Measurements from ENCODE around the gene CTTNBP2. TPM values are rescaled to one million over a fixed set of nuclear protein-coding genes. Genes with fewer than 3 reads are reported as not detected.

Gene CTTNBP2
- total RNA-seq, 1 donor from 2014 or later: 9.5 TPM

DNA sequence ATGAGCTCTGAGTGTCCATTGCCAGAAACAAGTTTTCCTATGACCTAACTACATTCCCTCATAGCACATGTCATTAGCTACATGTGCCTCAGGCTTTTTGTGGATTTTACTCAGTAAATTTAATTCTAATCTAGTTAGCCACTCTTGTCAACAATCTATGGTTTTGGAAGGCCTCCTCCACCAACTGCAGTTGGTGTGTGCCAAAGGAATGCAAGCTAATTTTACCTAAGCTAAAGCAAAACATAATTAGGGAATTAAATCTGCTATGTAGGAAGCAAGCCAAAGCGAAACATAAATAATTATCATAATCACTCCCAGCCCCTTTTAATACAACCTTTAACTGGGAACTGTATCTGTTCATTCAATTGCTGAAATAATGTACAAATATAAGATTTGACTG is 3.5 kb upstream of the CTTNBP2 start:
- TF ChIP-seq, protein P1, sequence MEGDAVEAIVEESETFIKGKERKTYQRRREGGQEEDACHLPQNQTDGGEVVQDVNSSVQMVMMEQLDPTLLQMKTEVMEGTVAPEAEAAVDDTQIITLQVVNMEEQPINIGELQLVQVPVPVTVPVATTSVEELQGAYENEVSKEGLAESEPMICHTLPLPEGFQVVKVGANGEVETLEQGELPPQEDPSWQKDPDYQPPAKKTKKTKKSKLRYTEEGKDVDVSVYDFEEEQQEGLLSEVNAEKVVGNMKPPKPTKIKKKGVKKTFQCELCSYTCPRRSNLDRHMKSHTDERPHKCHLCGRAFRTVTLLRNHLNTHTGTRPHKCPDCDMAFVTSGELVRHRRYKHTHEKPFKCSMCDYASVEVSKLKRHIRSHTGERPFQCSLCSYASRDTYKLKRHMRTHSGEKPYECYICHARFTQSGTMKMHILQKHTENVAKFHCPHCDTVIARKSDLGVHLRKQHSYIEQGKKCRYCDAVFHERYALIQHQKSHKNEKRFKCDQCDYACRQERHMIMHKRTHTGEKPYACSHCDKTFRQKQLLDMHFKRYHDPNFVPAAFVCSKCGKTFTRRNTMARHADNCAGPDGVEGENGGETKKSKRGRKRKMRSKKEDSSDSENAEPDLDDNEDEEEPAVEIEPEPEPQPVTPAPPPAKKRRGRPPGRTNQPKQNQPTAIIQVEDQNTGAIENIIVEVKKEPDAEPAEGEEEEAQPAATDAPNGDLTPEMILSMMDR (IDR thresholded peaks at IDR 0.05; ENCODE audit: unreplicated experiment): no peak
- Mint-ChIP-seq H3K27ac (no peak overlapping the region), H3K9me3 (ENCODE audit: low read depth) (no peaks in the 10 kb centered on the region), H3K4me3 (ENCODE audit: low read depth) (no peak overlapping the region), H3K27me3 (peaks cover 23% of the 10 kb centered on the region), H3K4me1 (ENCODE audit: low read depth) (peaks cover 16% of the 10 kb centered on the region), H3K36me3 (ENCODE audit: insufficient read depth) (no peaks in the 10 kb centered on the region)
- no peak for DNase-seq (ENCODE audit: low spot score, unreplicated experiment)

DNA sequence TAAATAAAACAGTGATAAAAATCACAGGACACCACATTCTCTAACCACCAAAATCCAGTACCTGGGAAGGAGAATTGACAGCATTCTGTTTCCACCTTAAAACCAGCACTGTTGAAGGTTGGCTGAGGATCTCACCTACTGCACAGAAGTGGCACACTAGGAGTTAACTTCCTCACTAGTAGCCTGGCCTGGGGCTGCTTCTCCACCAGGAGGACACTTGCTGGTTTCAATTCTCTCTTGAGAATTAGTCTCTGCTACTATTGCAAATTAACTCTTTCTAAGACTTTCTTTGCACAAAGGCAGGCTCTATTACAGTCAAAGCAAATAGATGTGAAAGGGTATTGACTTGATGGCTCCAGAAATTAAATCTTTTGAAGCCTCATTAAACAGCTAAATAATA is 2.3 kb upstream of the CTTNBP2 start:
- H3K9me3 Mint-ChIP-seq (ENCODE audit: low read depth): no peaks in the 10 kb centered on the region
- peak overlapping the region; percentile 9 for H3K4me3 Mint-ChIP-seq (ENCODE audit: low read depth)
- peaks cover 30% of the 10 kb centered on the region for H3K27me3 Mint-ChIP-seq
- H3K27ac Mint-ChIP-seq: no peak overlapping the region
- no peaks in the 10 kb centered on the region for H3K36me3 Mint-ChIP-seq (ENCODE audit: insufficient read depth)
- H3K4me1 Mint-ChIP-seq (ENCODE audit: low read depth): peaks cover 16% of the 10 kb centered on the region
- peak; percentile 21 for DNase-seq (ENCODE audit: low spot score, unreplicated experiment)
- TF ChIP-seq, protein P1 (IDR thresholded peaks at IDR 0.05; ENCODE audit: unreplicated experiment): peak; percentile 56

DNA sequence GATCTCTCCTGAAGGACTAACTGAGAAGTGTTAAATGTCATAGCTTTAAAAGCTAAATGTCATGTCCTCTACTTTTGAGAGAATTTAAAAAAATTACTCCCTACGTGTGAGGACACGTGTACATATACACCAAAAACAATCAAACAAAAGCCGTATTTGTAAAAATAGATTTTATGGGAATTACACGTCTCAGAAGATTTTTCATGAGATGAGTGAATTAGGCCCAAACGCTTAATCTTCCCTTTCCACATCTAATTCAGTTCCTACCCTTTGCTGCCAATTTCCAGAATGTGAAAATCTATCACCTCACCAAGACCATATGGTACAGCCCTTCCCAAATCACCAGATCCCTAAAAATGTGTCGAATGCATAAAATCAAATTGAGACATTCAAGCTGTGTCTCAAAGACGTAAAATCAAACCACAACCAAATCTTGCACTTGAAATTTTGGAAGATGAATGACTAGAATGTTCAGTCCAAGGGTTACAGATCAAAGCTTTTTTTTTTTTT is 1.0 kb upstream of the CTTNBP2 start:
- H3K9me3 Mint-ChIP-seq (ENCODE audit: low read depth): no peaks in the 10 kb centered on the region
- peak overlapping the region; percentile 77 for H3K4me3 Mint-ChIP-seq (ENCODE audit: low read depth)
- TF ChIP-seq, protein P1 (IDR thresholded peaks at IDR 0.05; ENCODE audit: unreplicated experiment): no peak
- DNase-seq (ENCODE audit: low spot score, unreplicated experiment): no peak
- H3K36me3 Mint-ChIP-seq (ENCODE audit: insufficient read depth): no peaks in the 10 kb centered on the region
- H3K27ac Mint-ChIP-seq: peak overlapping the region; percentile 78
- H3K27me3 Mint-ChIP-seq: peaks cover 39% of the 10 kb centered on the region
- peaks cover 16% of the 10 kb centered on the region for H3K4me1 Mint-ChIP-seq (ENCODE audit: low read depth)

DNA sequence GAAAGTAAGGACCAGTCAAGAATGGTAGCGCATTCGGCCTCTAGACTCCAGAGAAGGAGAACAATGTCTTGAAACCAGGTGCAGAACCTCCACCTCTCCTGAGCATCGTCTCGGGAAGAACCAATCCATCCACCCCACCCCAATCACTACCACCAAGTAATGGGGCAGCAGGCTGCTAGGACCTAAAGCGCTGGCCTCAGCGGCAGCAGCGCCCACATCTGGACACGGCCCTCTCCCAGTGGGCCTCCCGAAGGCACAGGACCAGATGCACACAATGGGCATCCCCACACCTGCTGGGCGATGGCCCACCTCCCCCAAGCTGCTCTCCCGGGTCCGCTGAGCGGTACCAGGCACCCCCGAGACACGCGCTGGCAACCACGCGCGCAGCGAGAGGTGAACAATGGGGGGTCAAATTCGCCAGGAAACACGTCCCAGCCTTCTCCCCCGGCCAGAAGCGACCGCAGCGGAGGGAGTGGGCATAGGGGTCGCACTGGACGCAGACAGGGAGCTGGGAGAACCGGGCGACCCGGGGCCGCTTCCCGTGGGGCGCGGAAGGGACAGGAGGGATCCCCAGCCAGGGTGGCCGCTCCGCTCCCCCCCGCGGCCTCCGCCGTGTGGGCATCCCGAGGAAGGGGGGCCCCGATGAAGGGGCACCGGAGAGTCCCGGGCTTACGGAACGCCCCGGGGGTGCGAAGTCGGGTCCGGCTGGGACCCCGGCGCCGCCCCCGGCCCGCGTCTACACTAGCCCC is 506 bp downstream of the CTTNBP2 start:
- Mint-ChIP-seq H3K27ac (peak overlapping the region; percentile 21), H3K4me1 (ENCODE audit: low read depth) (peaks cover 16% of the 10 kb centered on the region), H3K9me3 (ENCODE audit: low read depth) (no peaks in the 10 kb centered on the region), H3K4me3 (ENCODE audit: low read depth) (peak overlapping the region; percentile 90), H3K36me3 (ENCODE audit: insufficient read depth) (no peaks in the 10 kb centered on the region), H3K27me3 (peaks cover 39% of the 10 kb centered on the region)
- TF ChIP-seq, protein P1 (IDR thresholded peaks at IDR 0.05; ENCODE audit: unreplicated experiment): peak; percentile 16
- DNase-seq (ENCODE audit: low spot score, unreplicated experiment): peak; percentile 20

DNA sequence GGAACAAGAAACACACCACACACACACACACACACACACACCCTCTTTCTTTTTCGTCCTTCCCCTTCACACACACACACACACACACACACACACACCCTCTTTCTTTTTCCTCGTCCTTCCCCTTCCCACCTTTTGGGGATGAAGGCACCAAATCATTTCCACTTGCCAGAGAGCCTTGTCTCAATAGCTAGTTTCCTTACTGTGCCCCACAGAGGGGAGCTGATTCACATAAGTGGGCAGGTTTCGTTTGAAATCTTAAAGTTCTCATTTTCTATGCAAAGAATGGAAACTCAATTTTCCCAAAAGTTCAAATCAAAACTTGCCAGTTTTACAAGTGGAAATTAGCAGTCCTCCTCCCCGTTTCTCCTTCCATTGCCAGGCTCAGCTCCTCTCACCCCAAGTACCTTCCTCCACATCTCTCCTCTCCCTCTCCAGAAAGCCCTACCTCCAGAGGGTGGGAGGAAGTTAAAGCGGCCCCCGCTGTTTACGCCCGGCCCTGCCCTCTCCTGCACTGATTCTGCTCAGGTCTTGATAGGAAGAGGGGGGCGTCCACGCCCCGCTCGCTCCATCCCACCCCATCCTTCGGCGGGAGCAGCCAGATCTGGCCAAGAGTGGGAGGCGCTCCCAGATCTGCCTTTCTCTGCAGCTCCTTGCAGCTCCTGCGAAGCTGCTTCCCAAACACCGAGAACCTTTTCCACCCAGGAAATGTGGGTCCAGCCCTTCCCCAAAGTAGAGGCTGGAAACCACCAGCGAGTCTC is 1.3 kb downstream of the CTTNBP2 start:
- Mint-ChIP-seq H3K4me3 (ENCODE audit: low read depth) (peak overlapping the region; percentile 90), H3K27ac (peak overlapping the region; percentile 21), H3K4me1 (ENCODE audit: low read depth) (peaks cover 16% of the 10 kb centered on the region), H3K9me3 (ENCODE audit: low read depth) (no peaks in the 10 kb centered on the region), H3K36me3 (ENCODE audit: insufficient read depth) (no peaks in the 10 kb centered on the region), H3K27me3 (peaks cover 39% of the 10 kb centered on the region)
- DNase-seq (ENCODE audit: low spot score, unreplicated experiment): peak; percentile 15
- TF ChIP-seq, protein P1 (IDR thresholded peaks at IDR 0.05; ENCODE audit: unreplicated experiment): no peak
